ENCODE data around the gene FLCN. TPM values are rescaled to one million over a fixed set of nuclear protein-coding genes. Genes with fewer than 3 reads are reported as not detected.

FLCN gene
- total and polyA plus RNA-seq, 2 of the 13 experiments (the other 11 are each of a cell fraction or from before 2014, with no cell fraction given), result 16.6 to 24.9 TPM

DNA sequence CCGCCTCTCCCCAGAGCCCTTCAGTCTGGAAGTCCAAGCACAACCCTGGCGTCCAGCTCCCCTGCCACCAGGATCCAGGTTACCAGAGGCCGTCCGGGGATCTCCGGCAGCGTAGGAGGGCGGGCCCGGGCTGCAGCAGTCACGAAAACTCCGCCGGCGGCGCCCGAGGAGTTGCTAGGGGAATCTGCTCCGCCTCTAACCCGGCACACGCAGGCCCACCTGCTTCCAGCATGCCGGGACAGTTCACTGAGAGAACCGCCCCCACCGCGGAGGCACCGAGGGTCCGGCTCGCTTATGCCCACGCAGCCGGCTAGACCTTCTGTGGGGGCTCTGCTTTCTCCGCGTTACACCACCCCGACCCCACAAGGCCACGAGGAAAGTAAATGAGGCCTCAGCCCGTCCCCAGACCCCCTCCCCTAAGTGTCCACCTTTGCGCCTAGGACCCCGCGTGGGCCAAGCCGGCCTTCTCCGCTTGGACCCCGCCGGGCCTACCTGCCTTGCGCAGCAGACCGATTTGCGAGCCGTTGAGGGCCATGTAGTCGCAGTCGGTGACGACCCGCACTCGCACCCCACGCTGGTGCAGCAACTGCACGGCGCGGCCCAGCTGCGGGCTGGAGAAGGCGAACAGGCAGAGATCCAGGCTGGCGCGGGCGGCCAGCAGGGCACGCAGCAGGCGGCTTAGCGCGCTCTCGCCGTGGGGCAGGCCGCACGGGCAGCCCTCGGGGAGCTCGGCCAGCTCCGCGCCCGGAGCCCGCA, 31.4 kb downstream of the FLCN start (continued):
- TF ChIP-seq, protein P1, sequence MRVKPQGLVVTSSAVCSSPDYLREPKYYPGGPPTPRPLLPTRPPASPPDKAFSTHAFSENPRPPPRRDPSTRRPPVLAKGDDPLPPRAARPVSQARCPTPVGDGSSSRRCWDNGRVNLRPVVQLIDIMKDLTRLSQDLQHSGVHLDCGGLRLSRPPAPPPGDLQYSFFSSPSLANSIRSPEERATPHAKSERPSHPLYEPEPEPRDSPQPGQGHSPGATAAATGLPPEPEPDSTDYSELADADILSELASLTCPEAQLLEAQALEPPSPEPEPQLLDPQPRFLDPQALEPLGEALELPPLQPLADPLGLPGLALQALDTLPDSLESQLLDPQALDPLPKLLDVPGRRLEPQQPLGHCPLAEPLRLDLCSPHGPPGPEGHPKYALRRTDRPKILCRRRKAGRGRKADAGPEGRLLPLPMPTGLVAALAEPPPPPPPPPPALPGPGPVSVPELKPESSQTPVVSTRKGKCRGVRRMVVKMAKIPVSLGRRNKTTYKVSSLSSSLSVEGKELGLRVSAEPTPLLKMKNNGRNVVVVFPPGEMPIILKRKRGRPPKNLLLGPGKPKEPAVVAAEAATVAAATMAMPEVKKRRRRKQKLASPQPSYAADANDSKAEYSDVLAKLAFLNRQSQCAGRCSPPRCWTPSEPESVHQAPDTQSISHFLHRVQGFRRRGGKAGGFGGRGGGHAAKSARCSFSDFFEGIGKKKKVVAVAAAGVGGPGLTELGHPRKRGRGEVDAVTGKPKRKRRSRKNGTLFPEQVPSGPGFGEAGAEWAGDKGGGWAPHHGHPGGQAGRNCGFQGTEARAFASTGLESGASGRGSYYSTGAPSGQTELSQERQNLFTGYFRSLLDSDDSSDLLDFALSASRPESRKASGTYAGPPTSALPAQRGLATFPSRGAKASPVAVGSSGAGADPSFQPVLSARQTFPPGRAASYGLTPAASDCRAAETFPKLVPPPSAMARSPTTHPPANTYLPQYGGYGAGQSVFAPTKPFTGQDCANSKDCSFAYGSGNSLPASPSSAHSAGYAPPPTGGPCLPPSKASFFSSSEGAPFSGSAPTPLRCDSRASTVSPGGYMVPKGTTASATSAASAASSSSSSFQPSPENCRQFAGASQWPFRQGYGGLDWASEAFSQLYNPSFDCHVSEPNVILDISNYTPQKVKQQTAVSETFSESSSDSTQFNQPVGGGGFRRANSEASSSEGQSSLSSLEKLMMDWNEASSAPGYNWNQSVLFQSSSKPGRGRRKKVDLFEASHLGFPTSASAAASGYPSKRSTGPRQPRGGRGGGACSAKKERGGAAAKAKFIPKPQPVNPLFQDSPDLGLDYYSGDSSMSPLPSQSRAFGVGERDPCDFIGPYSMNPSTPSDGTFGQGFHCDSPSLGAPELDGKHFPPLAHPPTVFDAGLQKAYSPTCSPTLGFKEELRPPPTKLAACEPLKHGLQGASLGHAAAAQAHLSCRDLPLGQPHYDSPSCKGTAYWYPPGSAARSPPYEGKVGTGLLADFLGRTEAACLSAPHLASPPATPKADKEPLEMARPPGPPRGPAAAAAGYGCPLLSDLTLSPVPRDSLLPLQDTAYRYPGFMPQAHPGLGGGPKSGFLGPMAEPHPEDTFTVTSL (CRISPR knock-in tag; IDR thresholded peaks at IDR 0.05; ENCODE audit: borderline replicate concordance), result 0 out of 2 replicates have a peak, but pooled peaks have one; percentile 43
- no peak for TF ChIP-seq ZUFSP (CRISPR knock-in tag; IDR thresholded peaks at IDR 0.05; ENCODE audit: borderline replicate concordance)
- TF ChIP-seq YEATS2 (CRISPR knock-in tag; IDR thresholded peaks at IDR 0.05; ENCODE audit: borderline replicate concordance), result no peak
- TF ChIP-seq, protein P2, sequence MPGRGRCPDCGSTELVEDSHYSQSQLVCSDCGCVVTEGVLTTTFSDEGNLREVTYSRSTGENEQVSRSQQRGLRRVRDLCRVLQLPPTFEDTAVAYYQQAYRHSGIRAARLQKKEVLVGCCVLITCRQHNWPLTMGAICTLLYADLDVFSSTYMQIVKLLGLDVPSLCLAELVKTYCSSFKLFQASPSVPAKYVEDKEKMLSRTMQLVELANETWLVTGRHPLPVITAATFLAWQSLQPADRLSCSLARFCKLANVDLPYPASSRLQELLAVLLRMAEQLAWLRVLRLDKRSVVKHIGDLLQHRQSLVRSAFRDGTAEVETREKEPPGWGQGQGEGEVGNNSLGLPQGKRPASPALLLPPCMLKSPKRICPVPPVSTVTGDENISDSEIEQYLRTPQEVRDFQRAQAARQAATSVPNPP (CRISPR knock-in tag; IDR thresholded peaks at IDR 0.05), result no peak
- no peak for TF ChIP-seq ZNF616 (CRISPR knock-in tag; IDR thresholded peaks at IDR 0.05; ENCODE audit: low read depth)
- peak; percentile 69; the same call in 1 of the 2 replicates for TF ChIP-seq ZNF800 (CRISPR knock-in tag; IDR thresholded peaks at IDR 0.05)
- no peak for TF ChIP-seq PPARG (CRISPR knock-in tag; conservative IDR thresholded peaks at IDR 0.05)
- TF ChIP-seq ZNF772 (CRISPR knock-in tag; IDR thresholded peaks at IDR 0.05), result no peak
